Fibroblast of mammary gland (primary cell): ENCODE results near the gene MIF4GD.

Experiments used
- DNase-seq: peaks from one replicate; pipeline ENCODE4 v3.0.0-alpha.2; 2010; ENCODE audit warnings: low read depth
- H3K4me3 ChIP-seq: 2 replicates; pipeline ENCODE4 v1.5.1; 2011; ENCODE audit warnings: low read depth, mild to moderate bottlenecking, low read length, moderate library complexity; ENCODE audit not compliant: control insufficient read depth
- CTCF ChIP-seq: conservative IDR thresholded peaks from 2 replicates; pipeline ENCODE4 v1.5.1; 2011; ENCODE audit warnings: low read depth, low read length, inconsistent platforms; ENCODE audit not compliant: control insufficient read depth, insufficient read depth

Gene MIF4GD

GRCh38 chr17:75270966-75271232 lies at the start of gene MIF4GD:
Gene MIF4GD, minus strand, starts transcription at chr17:75271231. Its CDS starts 1,036 bp downstream, at chr17:75270195.
- no peak for TF ChIP-seq CTCF
- peak within 1 kb of the TSS; percentile 79 for H3K4me3 ChIP-seq
- peak; percentile 54 for DNase-seq

GRCh38 chr17:75319904-75320691 lies 49.1 kb upstream of the MIF4GD start:
- no peak overlapping the region for H3K4me3 ChIP-seq
- no peak for TF ChIP-seq CTCF
- peak; percentile 72 for DNase-seq

GRCh38 chr17:75318615-75319222 lies 47.7 kb upstream of the MIF4GD start:
- no peak for DNase-seq
- TF ChIP-seq CTCF, result no peak
- no peak overlapping the region for H3K4me3 ChIP-seq

- TF ChIP-seq CTCF, result no peak
- H3K4me3 ChIP-seq, result no peak overlapping the region
- DNase-seq, result no peak
Measured at GRCh38 chr17:75318211-75318610, 47.2 kb upstream of the MIF4GD start.

- no peak overlapping the region for H3K4me3 ChIP-seq
- no peak for TF ChIP-seq CTCF
- no peak for DNase-seq
Measured at GRCh38 chr17:75317671-75318070, 46.6 kb upstream of the MIF4GD start.

- DNase-seq, result no peak
Measured at GRCh38 chr17:75316253-75316652, 45.2 kb upstream of the MIF4GD start.

More at GRCh38 chr17:75316253-75316652, 45.2 kb upstream of the MIF4GD start:
- TF ChIP-seq CTCF, result no peak
- H3K4me3 ChIP-seq, result no peak overlapping the region
